OCI-LY1 (cell line): ENCODE measurements around the gene SLC25A26.

Experiments
- H2AFZ ChIP-seq: fragments of 200-600 bp; sonication (generic), shearing (Covaris generic); 2 replicates; pipeline ENCODE4 v1.6.0; 2014; ENCODE audit warnings: antibody characterized with exemption, mild to moderate bottlenecking, low read length
- H3F3A ChIP-seq: fragments of 200-600 bp; sonication (generic), shearing (Covaris generic); 2 replicates; pipeline ENCODE4 v1.6.0; 2014; ENCODE audit warnings: mild to moderate bottlenecking, antibody characterized with exemption, low read length, moderate library complexity; ENCODE audit not compliant: insufficient read depth
- H3K27ac ChIP-seq: fragments of 200-600 bp; sonication (generic); 2 replicates; pipeline ENCODE4 v1.5.1; 2014; ENCODE audit warnings: low read length, mixed run types, mild to moderate bottlenecking, low read depth; ENCODE audit not compliant: poor library complexity, severe bottlenecking
- H3K27me3 ChIP-seq: fragments of 200-600 bp; sonication (generic); 2 replicates; pipeline ENCODE4 v1.6.0; 2014; ENCODE audit warnings: antibody characterized with exemption, mild to moderate bottlenecking, low read length, moderate library complexity; ENCODE audit not compliant: insufficient read depth
- H3K36me3 ChIP-seq: fragments of 200-600 bp; sonication (generic); 2 replicates; pipeline ENCODE4 v1.6.1; 2014; ENCODE audit warnings: mild to moderate bottlenecking, antibody characterized with exemption, low read length, moderate library complexity, mixed read lengths; ENCODE audit not compliant: insufficient read depth
- H3K4me1 ChIP-seq: fragments of 200-600 bp; sonication (generic); 2 replicates; pipeline ENCODE4 v1.5.1; 2014; ENCODE audit warnings: mild to moderate bottlenecking, low read length, moderate library complexity; ENCODE audit not compliant: insufficient read depth, severe bottlenecking
- H3K4me2 ChIP-seq: fragments of 200-600 bp; sonication (generic), shearing (Covaris generic); 2 replicates; pipeline ENCODE4 v1.6.1; 2014; ENCODE audit warnings: low read length
- H3K4me3 ChIP-seq: fragments of 200-600 bp; sonication (generic); 2 replicates; pipeline ENCODE4 v1.5.1; 2014; ENCODE audit warnings: low read length, low read depth, mild to moderate bottlenecking, mixed read lengths; ENCODE audit not compliant: poor library complexity, severe bottlenecking
- H3K79me2 ChIP-seq: fragments of 200-600 bp; shearing (Covaris generic); 2 replicates; pipeline ENCODE4 v1.6.1; 2016; ENCODE audit warnings: mixed run types, low read length, mixed read lengths; ENCODE audit not compliant: insufficient read depth
- H3K9ac ChIP-seq: fragments of 200-600 bp; sonication (generic), shearing (Covaris generic); 2 replicates; pipeline ENCODE4 v1.6.1; 2014; ENCODE audit warnings: mild to moderate bottlenecking, low read length, mixed read lengths
- H3K9me2 ChIP-seq: fragments of 200-600 bp; sonication (generic), shearing (Covaris generic); 2 replicates; pipeline ENCODE4 v1.6.1; 2014; ENCODE audit warnings: low read depth, mild to moderate bottlenecking, low read length, mixed read lengths
- H3K9me3 ChIP-seq: fragments of 200-600 bp; shearing (Covaris generic); 2 replicates; pipeline ENCODE4 v1.6.1; 2014; ENCODE audit warnings: low read length, mixed read lengths
- H4K20me1 ChIP-seq: fragments of 200-600 bp; sonication (generic), shearing (Covaris generic); 2 replicates; pipeline ENCODE4 v1.6.0; 2016; ENCODE audit warnings: mild to moderate bottlenecking, low read length; ENCODE audit not compliant: insufficient read depth
- EZH2 ChIP-seq: fragments of 200-600 bp; sonication (generic), shearing (Covaris generic); IDR thresholded peaks from 2 replicates; pipeline ENCODE4 v1.8.0; 2017; ENCODE audit warnings: borderline replicate concordance, mixed run types, mild to moderate bottlenecking, antibody characterized with exemption, low read length, moderate library complexity, mixed read lengths
- TF ChIP-seq, protein P1 (sequence below): fragments of 200-600 bp; sonication (generic), shearing (Covaris generic); IDR thresholded peaks from 2 replicates; pipeline ENCODE4 v1.5.1; 2017; ENCODE audit warnings: mild to moderate bottlenecking, antibody characterized with exemption, low read length, moderate library complexity, mixed read lengths

Gene SLC25A26

DNA sequence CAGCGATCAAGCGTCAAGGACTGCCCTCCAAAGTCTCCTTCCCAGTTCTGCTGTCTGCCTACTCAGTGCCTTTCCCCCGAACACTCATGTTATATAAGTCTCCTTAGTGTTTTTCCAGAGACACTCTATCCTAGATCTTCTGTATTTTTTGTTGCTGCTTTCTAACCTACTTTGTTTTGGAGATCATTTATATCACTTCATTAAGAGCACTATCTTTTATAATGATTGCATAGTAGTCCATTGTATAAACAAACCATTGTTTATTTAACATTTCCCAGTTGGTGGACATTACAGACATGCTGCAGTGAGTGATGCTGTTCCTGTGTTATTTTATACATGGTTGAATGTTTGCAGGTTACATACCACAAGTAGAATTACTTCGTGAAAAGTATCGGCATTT lies 47.1 kb downstream of the SLC25A26 start:
- no peaks in the 10 kb centered on the region for H3K9me2 ChIP-seq
- H3K9me3 ChIP-seq, result 0 out of 2 replicates have a peak, but pooled peaks cover 2% of the 10 kb centered on the region
- no peak overlapping the region for H3K4me2 ChIP-seq
- no peaks in the 10 kb centered on the region for H4K20me1 ChIP-seq
- no peak overlapping the region for H3K9ac ChIP-seq
- H3K4me1 ChIP-seq, result peaks cover 7% of the 10 kb centered on the region
- H3F3A ChIP-seq, result no peaks in the 10 kb centered on the region
- TF ChIP-seq, protein P1, sequence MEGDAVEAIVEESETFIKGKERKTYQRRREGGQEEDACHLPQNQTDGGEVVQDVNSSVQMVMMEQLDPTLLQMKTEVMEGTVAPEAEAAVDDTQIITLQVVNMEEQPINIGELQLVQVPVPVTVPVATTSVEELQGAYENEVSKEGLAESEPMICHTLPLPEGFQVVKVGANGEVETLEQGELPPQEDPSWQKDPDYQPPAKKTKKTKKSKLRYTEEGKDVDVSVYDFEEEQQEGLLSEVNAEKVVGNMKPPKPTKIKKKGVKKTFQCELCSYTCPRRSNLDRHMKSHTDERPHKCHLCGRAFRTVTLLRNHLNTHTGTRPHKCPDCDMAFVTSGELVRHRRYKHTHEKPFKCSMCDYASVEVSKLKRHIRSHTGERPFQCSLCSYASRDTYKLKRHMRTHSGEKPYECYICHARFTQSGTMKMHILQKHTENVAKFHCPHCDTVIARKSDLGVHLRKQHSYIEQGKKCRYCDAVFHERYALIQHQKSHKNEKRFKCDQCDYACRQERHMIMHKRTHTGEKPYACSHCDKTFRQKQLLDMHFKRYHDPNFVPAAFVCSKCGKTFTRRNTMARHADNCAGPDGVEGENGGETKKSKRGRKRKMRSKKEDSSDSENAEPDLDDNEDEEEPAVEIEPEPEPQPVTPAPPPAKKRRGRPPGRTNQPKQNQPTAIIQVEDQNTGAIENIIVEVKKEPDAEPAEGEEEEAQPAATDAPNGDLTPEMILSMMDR, result no peak
- TF ChIP-seq EZH2, result no peak
- H3K27ac ChIP-seq, result no peak overlapping the region
- no peak overlapping the region for H3K4me3 ChIP-seq
- H3K79me2 ChIP-seq, result no peaks in the 10 kb centered on the region
- H2AFZ ChIP-seq, result no peak overlapping the region
- no peaks in the 10 kb centered on the region for H3K27me3 ChIP-seq
- H3K36me3 ChIP-seq, result peaks cover 9% of the 10 kb centered on the region; the same call in 1 of the 2 replicates

DNA sequence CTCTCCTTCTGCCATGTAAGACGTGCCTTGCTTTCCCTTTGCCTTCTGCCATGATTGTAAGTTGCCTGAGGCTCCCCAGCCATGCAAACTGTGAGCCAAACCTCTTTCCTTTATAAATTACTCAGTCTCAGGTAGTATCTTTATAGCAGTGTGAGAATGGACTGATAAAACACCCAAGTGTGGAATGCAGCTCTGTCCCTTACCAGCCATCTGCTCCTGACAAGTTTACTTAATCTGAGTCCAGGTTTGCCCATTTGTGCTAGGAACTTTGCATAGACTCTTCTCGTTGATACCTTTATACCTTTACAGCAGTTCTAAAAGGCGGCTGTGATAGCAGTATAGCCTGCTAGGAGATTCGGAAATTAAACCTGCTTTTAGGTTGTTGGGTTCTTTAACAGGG lies 48.1 kb downstream of the SLC25A26 start:
- H3F3A ChIP-seq, result no peaks in the 10 kb centered on the region
- peaks cover 7% of the 10 kb centered on the region for H3K4me1 ChIP-seq
- H3K4me2 ChIP-seq, result no peak overlapping the region
- no peak overlapping the region for H3K4me3 ChIP-seq
- no peaks in the 10 kb centered on the region for H3K9me2 ChIP-seq
- no peaks in the 10 kb centered on the region for H4K20me1 ChIP-seq
- H3K36me3 ChIP-seq, result peaks cover 9% of the 10 kb centered on the region; the same call in 1 of the 2 replicates
- no peak overlapping the region for H3K27ac ChIP-seq
- 0 out of 2 replicates have a peak, but pooled peaks cover 2% of the 10 kb centered on the region for H3K9me3 ChIP-seq
- H3K27me3 ChIP-seq, result no peaks in the 10 kb centered on the region
- H2AFZ ChIP-seq, result no peak overlapping the region
- H3K79me2 ChIP-seq, result no peaks in the 10 kb centered on the region
- H3K9ac ChIP-seq, result no peak overlapping the region
- TF ChIP-seq, protein P1, result no peak
- TF ChIP-seq EZH2, result no peak

DNA sequence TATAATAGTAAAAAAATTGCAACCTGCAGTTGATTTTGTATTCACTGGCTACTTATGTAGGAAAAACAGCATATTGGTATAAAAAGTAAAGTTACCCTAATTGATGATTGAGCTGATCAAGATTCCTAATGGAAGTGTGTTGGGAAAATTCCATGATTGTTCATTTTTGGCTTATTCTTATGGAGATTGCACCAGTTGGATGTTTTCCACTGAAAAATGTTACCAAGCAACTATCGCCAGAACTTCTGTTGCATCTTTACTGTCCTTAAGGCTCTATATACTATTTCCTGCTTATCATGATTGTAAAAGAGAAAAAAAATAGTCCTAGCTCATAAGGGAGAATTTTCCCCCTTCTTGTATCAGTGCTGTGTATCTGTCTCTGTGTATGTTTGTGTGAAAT lies 48.6 kb downstream of the SLC25A26 start:
- TF ChIP-seq, protein P1, result no peak
- no peak for TF ChIP-seq EZH2

More for the DNA sequence above, 48.6 kb downstream of the SLC25A26 start:
- no peak overlapping the region for H3K4me2 ChIP-seq
- H2AFZ ChIP-seq, result no peak overlapping the region
- peaks cover 7% of the 10 kb centered on the region for H3K4me1 ChIP-seq
- H4K20me1 ChIP-seq, result no peaks in the 10 kb centered on the region
- no peak overlapping the region for H3K9ac ChIP-seq
- no peak overlapping the region for H3K27ac ChIP-seq
- no peaks in the 10 kb centered on the region for H3F3A ChIP-seq
- no peak overlapping the region for H3K4me3 ChIP-seq
- no peaks in the 10 kb centered on the region for H3K79me2 ChIP-seq
- H3K27me3 ChIP-seq, result no peaks in the 10 kb centered on the region
- 0 out of 2 replicates have a peak, but pooled peaks cover 2% of the 10 kb centered on the region for H3K9me3 ChIP-seq
- peaks cover 9% of the 10 kb centered on the region; the same call in 1 of the 2 replicates for H3K36me3 ChIP-seq
- H3K9me2 ChIP-seq, result no peaks in the 10 kb centered on the region
